HL-60 (cell line): Measurements from ENCODE around the gene ZBTB7C.
A peak's percentile ranks its signal among the peaks of the same experiment; 100 is the strongest.

ENCODE experiments used
- DNase-seq, 2 experiments: peaks; one replicate each; pipeline ENCODE4 v3.0.0-alpha.2; 2010 to 2020; ENCODE audit warnings: low read depth in 1 of 2, low spot score in 1 of 2
- H3K27ac ChIP-seq: fragments of 250-450 bp; sonication (Bioruptor Pico); replicated peaks from 2 replicates; pipeline ENCODE4 v1.5.1; 2020; ENCODE audit warnings: mild to moderate bottlenecking, moderate library complexity
- H3K27me3 ChIP-seq: fragments of 250-450 bp; sonication (Bioruptor Pico); 2 replicates; pipeline ENCODE4 v1.5.1; 2021; ENCODE audit warnings: mild to moderate bottlenecking, moderate library complexity; ENCODE audit not compliant: insufficient read depth, poor library complexity, severe bottlenecking
- H3K4me3 ChIP-seq: replicated peaks from 2 replicates; pipeline ENCODE4 v1.5.1; 2011; ENCODE audit warnings: mild to moderate bottlenecking, control low read depth, low read length; ENCODE audit not compliant: insufficient read depth
- CTCF ChIP-seq: IDR thresholded peaks from one replicate; pipeline ENCODE4 v1.5.1; 2011; ENCODE audit warnings: low read length, control low read depth, inconsistent platforms; ENCODE audit not compliant: insufficient read depth
- GABPA ChIP-seq: IDR thresholded peaks from 2 replicates; pipeline ENCODE4 v1.6.1; 2012; ENCODE audit warnings: low read depth
- POLR2AphosphoS5 ChIP-seq: IDR thresholded peaks from 2 replicates; pipeline ENCODE4 v1.6.1; 2012; ENCODE audit warnings: low read depth
- REST ChIP-seq: IDR thresholded peaks from 2 replicates; pipeline ENCODE4 v1.6.1; 2012; ENCODE audit warnings: low read depth; ENCODE audit not compliant: insufficient replicate concordance
- SPI1 ChIP-seq: IDR thresholded peaks from 2 replicates; pipeline ENCODE4 v1.6.1; 2012; ENCODE audit warnings: low read depth, mild to moderate bottlenecking, borderline replicate concordance

The ZBTB7C gene

DNA sequence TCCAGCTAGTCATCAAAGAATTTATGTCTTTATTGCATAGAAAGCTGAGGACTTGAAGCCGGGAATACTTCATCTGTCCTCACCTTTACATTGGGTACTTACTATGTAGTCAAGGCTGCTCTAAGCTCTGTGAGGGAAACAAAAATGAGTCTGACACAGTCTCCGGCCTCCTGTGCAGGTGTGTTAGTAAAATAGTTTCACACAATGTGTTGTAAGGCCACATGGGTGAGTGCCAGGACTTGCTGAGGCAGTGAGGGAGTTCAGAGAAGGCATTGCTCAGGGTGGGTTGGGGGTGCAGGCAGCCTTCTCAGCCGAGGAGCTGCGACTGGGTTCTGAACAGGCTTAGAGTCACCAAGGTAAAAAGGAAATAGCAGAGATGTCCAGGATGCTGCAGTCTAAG is 424.2 kb downstream of the ZBTB7C start:
- DNase-seq: no peak
- no peak overlapping the region for H3K4me3 ChIP-seq
- H3K27me3 ChIP-seq: no peaks in the 10 kb centered on the region
- peak overlapping the region; percentile 49; the same call in 1 of the 2 replicates for H3K27ac ChIP-seq
- no peak for TF ChIP-seq SPI1
- TF ChIP-seq POLR2AphosphoS5: no peak
- TF ChIP-seq CTCF: no peak
- no peak for TF ChIP-seq REST
- TF ChIP-seq GABPA: no peak

DNA sequence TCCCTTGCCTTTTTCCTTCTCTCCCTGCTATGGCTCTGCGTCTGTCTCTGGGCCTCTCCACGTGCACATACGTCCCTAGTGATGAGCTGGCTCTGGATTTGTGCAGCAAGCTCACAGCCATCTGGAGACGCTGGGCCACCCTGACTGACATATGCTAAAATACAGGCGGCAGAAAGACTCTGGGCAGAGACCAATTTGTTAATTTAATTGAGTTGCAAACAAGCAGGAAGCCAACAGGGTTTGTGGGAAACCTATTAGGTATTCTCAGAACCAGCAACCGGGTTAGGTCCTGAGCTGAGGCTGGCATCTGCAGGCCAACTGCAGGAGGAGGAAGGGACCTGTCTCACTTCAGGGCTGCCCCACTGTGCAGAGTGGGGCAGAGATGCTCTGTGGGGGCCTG is 425.2 kb downstream of the ZBTB7C start:
- Histone ChIP-seq H3K27me3 (no peaks in the 10 kb centered on the region), H3K4me3 (no peak overlapping the region), H3K27ac (no peak overlapping the region)
- DNase-seq: no peak
- no peak for TF ChIP-seq CTCF

- Histone ChIP-seq H3K27me3 (no peaks in the 10 kb centered on the region), H3K4me3 (no peak overlapping the region), H3K27ac (no peak overlapping the region)
- TF ChIP-seq CTCF (no peak), SPI1 (0 out of 2 replicates have a peak, but pooled peaks have one; percentile 31)
- DNase-seq: peak; percentile 45 to 80
Measured at GRCh38 chr18:47983055-47983454, 426.1 kb downstream of the ZBTB7C start.

- Histone ChIP-seq H3K27ac (no peak overlapping the region), H3K4me3 (no peak overlapping the region), H3K27me3 (no peaks in the 10 kb centered on the region)
- TF ChIP-seq REST: no peak
- no peak for TF ChIP-seq GABPA
- TF ChIP-seq CTCF: no peak
- no peak for TF ChIP-seq POLR2AphosphoS5
- no peak for TF ChIP-seq SPI1
- DNase-seq: no peak
Measured at GRCh38 chr18:47981830-47982229, 427.4 kb downstream of the ZBTB7C start.
